ENCODE results near the gene ZSCAN5C.

GRCh38 chr19:56177564-56178243 is 24.4 kb upstream of the ZSCAN5C start:
- TF ChIP-seq POLR2A (IDR thresholded peaks at IDR 0.05) (no peak), CTCF (IDR thresholded peaks at IDR 0.05) (no peak)
